Suprapubic skin (tissue), 4 donors: Measurements from ENCODE around the gene RHEB. TPM values are rescaled to one million over a fixed set of nuclear protein-coding genes. Genes with fewer than 3 reads are reported as not detected.
"Not testable (repeated sequence)": the region's sequence is repeated elsewhere in the genome, so short reads cannot be mapped to it uniquely, and the experiment has no call there.

Experiments used
- DNase-seq, 2 donors: peaks; one replicate each; pipeline ENCODE4 v3.0.0-alpha.2; 2019; ENCODE audit warnings: low spot score in 2 of 2
- H3K27ac ChIP-seq: fragments of 200-600 bp; sonication (generic); one replicate; pipeline ENCODE4 v1.5.1; 2019
- H3K27me3 ChIP-seq: fragments of 200-600 bp; sonication (generic); one replicate; pipeline ENCODE4 v1.5.1; 2019
- H3K36me3 ChIP-seq: fragments of 200-600 bp; sonication (generic); one replicate; pipeline ENCODE4 v1.5.1; 2019
- H3K4me1 ChIP-seq: fragments of 200-600 bp; sonication (generic); one replicate; pipeline ENCODE4 v1.5.1; 2019
- H3K4me3 ChIP-seq: fragments of 200-600 bp; sonication (generic); one replicate; pipeline ENCODE4 v1.5.1; 2019; ENCODE audit warnings: mild to moderate bottlenecking
- H3K9me3 ChIP-seq: fragments of 200-600 bp; sonication (generic); one replicate; pipeline ENCODE4 v1.5.1; 2019
- CTCF ChIP-seq, 2 donors: fragments of 200-600 bp in 1 of 2; fragments of 450-650 bp in 1 of 2; sonication (generic) in 1 of 2; IDR thresholded peaks; one replicate each; pipeline ENCODE4 v1.5.1; 2016 to 2019; ENCODE audit warnings: antibody characterized with exemption in 2 of 2, mild to moderate bottlenecking in 1 of 2, moderate library complexity in 1 of 2
- EP300 ChIP-seq: sonication (generic); formaldehyde crosslinking; IDR thresholded peaks from one replicate; pipeline ENCODE4 v1.6.1; 2017; ENCODE audit warnings: antibody characterized with exemption
- POLR2A ChIP-seq, 2 donors: fragments of 450-650 bp; IDR thresholded peaks; one replicate each; pipeline ENCODE4 v1.6.1; 2017; ENCODE audit warnings: antibody characterized with exemption in 2 of 2, mild to moderate bottlenecking in 2 of 2, moderate library complexity in 2 of 2
- POLR2AphosphoS5 ChIP-seq, 3 donors: sonication (generic); formaldehyde crosslinking; IDR thresholded peaks; one replicate each; pipeline ENCODE4 v1.6.1; 2017; ENCODE audit warnings: antibody characterized with exemption in 3 of 3
- WGBS: methylation state at CpG from one replicate; pipeline ENCODE4 v1.1.5; 2018; 5-methylcytosine and 5-hydroxymethylcytosine counted together
- total RNA-seq, 4 donors: library from RNA; depleted of rRNA; stranded (reverse); fragments of >200 nt; gene quantifications; one replicate each; pipeline ENCODE4 v1.1.0, GENCODE V29; 2016

RHEB gene
- total RNA-seq, 4 donors from 2014 or later: 46.5 to 62.2 (median 53.9) TPM

- 88% methylated on average over 17 of the region's 17 CpGs for WGBS
- Histone ChIP-seq H3K27me3 (no peaks in the 10 kb centered on the region), H3K27ac (no peak overlapping the region), H3K36me3 (no peaks in the 10 kb centered on the region), H3K4me1 (peaks cover 13% of the 10 kb centered on the region), H3K9me3 (no peaks in the 10 kb centered on the region), H3K4me3 (no peak overlapping the region)
- TF ChIP-seq EP300 (no peak), POLR2AphosphoS5 (IDR thresholded peaks at IDR 0.05) (no peak), POLR2A (IDR thresholded peaks at IDR 0.05) (no peak), CTCF (IDR thresholded peaks at IDR 0.05) (no peak)
- DNase-seq: no peak
Measured at GRCh38 chr7:151541709-151542499, 22.2 kb upstream of the RHEB start.

- H3K36me3 ChIP-seq: no peaks in the 10 kb centered on the region
- TF ChIP-seq POLR2A (IDR thresholded peaks at IDR 0.05) (no peak), EP300 (no peak), POLR2AphosphoS5 (IDR thresholded peaks at IDR 0.05) (no peak), CTCF (IDR thresholded peaks at IDR 0.05) (no peak)
- H3K27ac ChIP-seq: no peak overlapping the region
Measured at GRCh38 chr7:151540146-151540545, 20.5 kb upstream of the RHEB start.

GRCh38 chr7:151539088-151539671, 19.5 kb upstream of the RHEB start:
- Histone ChIP-seq H3K27ac (no peak overlapping the region), H3K4me1 (peaks cover 13% of the 10 kb centered on the region), H3K36me3 (no peaks in the 10 kb centered on the region), H3K27me3 (no peaks in the 10 kb centered on the region), H3K9me3 (no peaks in the 10 kb centered on the region), H3K4me3 (no peak overlapping the region)
- 75% methylated on average over 8 of the region's 9 CpGs for whole genome bisulfite sequencing
- DNase-seq: no peak
- no peak for TF ChIP-seq POLR2AphosphoS5 (IDR thresholded peaks at IDR 0.05)
- no peak for TF ChIP-seq EP300
- no peak for TF ChIP-seq CTCF (IDR thresholded peaks at IDR 0.05)
- TF ChIP-seq POLR2A (IDR thresholded peaks at IDR 0.05): no peak

More at GRCh38 chr7:151540146-151540545, 20.5 kb upstream of the RHEB start:
- DNase-seq: no peak
- H3K27me3 ChIP-seq: no peaks in the 10 kb centered on the region
- no peaks in the 10 kb centered on the region for H3K9me3 ChIP-seq
- H3K4me3 ChIP-seq: no peak overlapping the region
- 93% methylated on average over 4 of the region's 4 CpGs for WGBS
- H3K4me1 ChIP-seq: peaks cover 13% of the 10 kb centered on the region

GRCh38 chr7:151537818-151538561, 18.3 kb upstream of the RHEB start:
- 17% methylated on average over 8 of the region's 8 CpGs for WGBS
- TF ChIP-seq CTCF (IDR thresholded peaks at IDR 0.05) (no peak), POLR2AphosphoS5 (IDR thresholded peaks at IDR 0.05) (no peak), POLR2A (IDR thresholded peaks at IDR 0.05) (no peak), EP300 (no peak)
- Histone ChIP-seq H3K36me3 (no peaks in the 10 kb centered on the region), H3K9me3 (no peaks in the 10 kb centered on the region), H3K27me3 (no peaks in the 10 kb centered on the region), H3K4me1 (peaks cover 13% of the 10 kb centered on the region), H3K4me3 (no peak overlapping the region), H3K27ac (peak overlapping the region; percentile 37)
- no peak for DNase-seq

DNA sequence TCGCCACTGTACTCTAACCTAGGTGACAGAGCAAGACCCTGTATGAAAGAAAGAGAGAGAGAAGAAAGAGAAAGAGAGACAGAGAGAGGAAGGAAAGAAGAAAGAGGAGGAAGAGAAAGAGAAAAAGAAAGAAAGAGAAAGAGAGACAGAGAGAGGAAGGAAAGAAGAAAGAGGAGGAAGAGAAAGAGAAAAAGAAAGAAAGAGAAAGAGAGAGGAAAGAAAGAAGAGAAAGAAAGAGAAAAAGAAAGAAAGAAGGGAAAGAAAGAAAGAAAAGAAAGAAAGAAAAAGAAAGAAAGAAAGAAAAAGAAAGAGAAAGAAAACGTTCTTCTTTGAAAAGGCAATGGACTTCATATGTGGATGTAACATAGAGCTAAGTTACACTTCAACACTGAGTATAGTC, 16.5 kb upstream of the RHEB start:
- not testable (repeated sequence) for H3K27ac ChIP-seq, H3K36me3 ChIP-seq, DNase-seq, H3K9me3 ChIP-seq, H3K4me3 ChIP-seq, H3K27me3 ChIP-seq
- peaks cover 13% of the 10 kb centered on the region for H3K4me1 ChIP-seq
- 92% methylated on average over 2 of the region's 2 CpGs for WGBS
